SK-N-SH treated with all-trans-retinoic acid at 6 μM for 48 hours (cell line): ENCODE data around the gene M1AP.

Source experiments
- ATAC-seq: fragments of 200-7000 bp; cut with Tn5 transposase; 3 replicates; pipeline ENCODE4 v1.9.1; 2020; ENCODE audit warnings: mild to moderate bottlenecking, moderate library complexity
- ARNTL ChIP-seq: fragments of 450-650 bp; formaldehyde crosslinking; IDR thresholded peaks from 2 replicates; pipeline ENCODE4 v1.5.0; 2020; ENCODE audit warnings: low read depth, mild to moderate bottlenecking, moderate library complexity, borderline replicate concordance
- BACH2 ChIP-seq: fragments of 250-450 bp; sonication (Bioruptor Pico); IDR thresholded peaks from 2 replicates; pipeline ENCODE4 v1.9.0; 2021; ENCODE audit warnings: mild to moderate bottlenecking, borderline replicate concordance
- CREB5 ChIP-seq: fragments of 250-450 bp; sonication (Bioruptor Pico); IDR thresholded peaks from 2 replicates; pipeline ENCODE4 v1.5.1; 2020; ENCODE audit warnings: low read depth, mild to moderate bottlenecking, moderate library complexity
- CSDC2 ChIP-seq: fragments of 250-450 bp; sonication (Bioruptor Pico); IDR thresholded peaks from 2 replicates; pipeline ENCODE4 v1.5.0; 2020; ENCODE audit warnings: mild to moderate bottlenecking, moderate library complexity
- CSRNP3 ChIP-seq: fragments of 250-450 bp; sonication (Bioruptor Pico); IDR thresholded peaks from 2 replicates; pipeline ENCODE4 v1.5.1; 2021; ENCODE audit warnings: mild to moderate bottlenecking, moderate library complexity
- ESRRG ChIP-seq: fragments of 250-450 bp; sonication (Bioruptor Pico); IDR thresholded peaks from 2 replicates; pipeline ENCODE4 v1.6.1; 2021; ENCODE audit warnings: mild to moderate bottlenecking
- ISL1 ChIP-seq: fragments of 250-450 bp; sonication (Bioruptor Pico); IDR thresholded peaks from 2 replicates; pipeline ENCODE4 v2.1.2; 2022; ENCODE audit warnings: mild to moderate bottlenecking, moderate library complexity
- PATZ1 ChIP-seq: fragments of 250-450 bp; sonication (Bioruptor Pico); IDR thresholded peaks from 2 replicates; pipeline ENCODE4 v1.8.0; 2020; ENCODE audit warnings: mild to moderate bottlenecking, moderate library complexity, borderline replicate concordance
- POU6F1 ChIP-seq: fragments of 250-450 bp; sonication (Bioruptor Pico); IDR thresholded peaks from 2 replicates; pipeline ENCODE4 v1.8.0; 2021; ENCODE audit warnings: low read depth, mild to moderate bottlenecking, moderate library complexity, borderline replicate concordance
- PPARA ChIP-seq: fragments of 250-450 bp; sonication (Bioruptor Pico); IDR thresholded peaks from 2 replicates; pipeline ENCODE4 v1.5.0; 2020; ENCODE audit warnings: mild to moderate bottlenecking, borderline replicate concordance
- SNAI2 ChIP-seq: fragments of 250-450 bp; sonication (Bioruptor Pico); IDR thresholded peaks from 2 replicates; pipeline ENCODE4 v1.5.0; 2020; ENCODE audit warnings: mild to moderate bottlenecking, moderate library complexity
- TCF4 ChIP-seq: fragments of 250-450 bp; sonication (Bioruptor Pico); IDR thresholded peaks from 2 replicates; pipeline ENCODE4 v1.8.0; 2021; ENCODE audit warnings: mild to moderate bottlenecking, moderate library complexity, borderline replicate concordance
- TOX ChIP-seq: fragments of 250-450 bp; sonication (Bioruptor Pico); IDR thresholded peaks from 2 replicates; pipeline ENCODE4 v1.8.0; 2021; ENCODE audit warnings: mild to moderate bottlenecking, moderate library complexity, borderline replicate concordance
- ZC3H10 ChIP-seq: fragments of 250-450 bp; sonication (Bioruptor Pico); IDR thresholded peaks from 2 replicates; pipeline ENCODE4 v1.5.1; 2021; ENCODE audit warnings: mild to moderate bottlenecking, moderate library complexity
- ZFP30 ChIP-seq: fragments of 450-650 bp; formaldehyde crosslinking; IDR thresholded peaks from 2 replicates; pipeline ENCODE4 v1.5.0; 2022; ENCODE audit warnings: mild to moderate bottlenecking, moderate library complexity
- ZNF565 ChIP-seq: fragments of 450-650 bp; formaldehyde crosslinking; conservative IDR thresholded peaks from 2 replicates; pipeline ENCODE4 v1.5.0; 2020; ENCODE audit warnings: low read depth, mild to moderate bottlenecking, moderate library complexity
- ZNF70 ChIP-seq: fragments of 450-650 bp; formaldehyde crosslinking; IDR thresholded peaks from 2 replicates; pipeline ENCODE4 v1.5.0; 2020; ENCODE audit warnings: mild to moderate bottlenecking, moderate library complexity
- TF ChIP-seq, protein P1 (sequence below): fragments of 250-450 bp; sonication (Bioruptor Pico); IDR thresholded peaks from 2 replicates; pipeline ENCODE4 v1.5.0; 2020; ENCODE audit warnings: mild to moderate bottlenecking, moderate library complexity

The M1AP gene

GRCh38 chr2:74575320-74575719 is 72.8 kb downstream of the M1AP start (continued):
- TF ChIP-seq, protein P1, sequence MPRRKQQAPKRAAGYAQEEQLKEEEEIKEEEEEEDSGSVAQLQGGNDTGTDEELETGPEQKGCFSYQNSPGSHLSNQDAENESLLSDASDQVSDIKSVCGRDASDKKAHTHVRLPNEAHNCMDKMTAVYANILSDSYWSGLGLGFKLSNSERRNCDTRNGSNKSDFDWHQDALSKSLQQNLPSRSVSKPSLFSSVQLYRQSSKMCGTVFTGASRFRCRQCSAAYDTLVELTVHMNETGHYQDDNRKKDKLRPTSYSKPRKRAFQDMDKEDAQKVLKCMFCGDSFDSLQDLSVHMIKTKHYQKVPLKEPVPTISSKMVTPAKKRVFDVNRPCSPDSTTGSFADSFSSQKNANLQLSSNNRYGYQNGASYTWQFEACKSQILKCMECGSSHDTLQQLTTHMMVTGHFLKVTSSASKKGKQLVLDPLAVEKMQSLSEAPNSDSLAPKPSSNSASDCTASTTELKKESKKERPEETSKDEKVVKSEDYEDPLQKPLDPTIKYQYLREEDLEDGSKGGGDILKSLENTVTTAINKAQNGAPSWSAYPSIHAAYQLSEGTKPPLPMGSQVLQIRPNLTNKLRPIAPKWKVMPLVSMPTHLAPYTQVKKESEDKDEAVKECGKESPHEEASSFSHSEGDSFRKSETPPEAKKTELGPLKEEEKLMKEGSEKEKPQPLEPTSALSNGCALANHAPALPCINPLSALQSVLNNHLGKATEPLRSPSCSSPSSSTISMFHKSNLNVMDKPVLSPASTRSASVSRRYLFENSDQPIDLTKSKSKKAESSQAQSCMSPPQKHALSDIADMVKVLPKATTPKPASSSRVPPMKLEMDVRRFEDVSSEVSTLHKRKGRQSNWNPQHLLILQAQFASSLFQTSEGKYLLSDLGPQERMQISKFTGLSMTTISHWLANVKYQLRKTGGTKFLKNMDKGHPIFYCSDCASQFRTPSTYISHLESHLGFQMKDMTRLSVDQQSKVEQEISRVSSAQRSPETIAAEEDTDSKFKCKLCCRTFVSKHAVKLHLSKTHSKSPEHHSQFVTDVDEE (CRISPR knock-in tag): no peak
- TF ChIP-seq ZNF565: no peak
- no peak for TF ChIP-seq PATZ1 (CRISPR knock-in tag)
- no peak for TF ChIP-seq ISL1 (CRISPR knock-in tag)

DNA sequence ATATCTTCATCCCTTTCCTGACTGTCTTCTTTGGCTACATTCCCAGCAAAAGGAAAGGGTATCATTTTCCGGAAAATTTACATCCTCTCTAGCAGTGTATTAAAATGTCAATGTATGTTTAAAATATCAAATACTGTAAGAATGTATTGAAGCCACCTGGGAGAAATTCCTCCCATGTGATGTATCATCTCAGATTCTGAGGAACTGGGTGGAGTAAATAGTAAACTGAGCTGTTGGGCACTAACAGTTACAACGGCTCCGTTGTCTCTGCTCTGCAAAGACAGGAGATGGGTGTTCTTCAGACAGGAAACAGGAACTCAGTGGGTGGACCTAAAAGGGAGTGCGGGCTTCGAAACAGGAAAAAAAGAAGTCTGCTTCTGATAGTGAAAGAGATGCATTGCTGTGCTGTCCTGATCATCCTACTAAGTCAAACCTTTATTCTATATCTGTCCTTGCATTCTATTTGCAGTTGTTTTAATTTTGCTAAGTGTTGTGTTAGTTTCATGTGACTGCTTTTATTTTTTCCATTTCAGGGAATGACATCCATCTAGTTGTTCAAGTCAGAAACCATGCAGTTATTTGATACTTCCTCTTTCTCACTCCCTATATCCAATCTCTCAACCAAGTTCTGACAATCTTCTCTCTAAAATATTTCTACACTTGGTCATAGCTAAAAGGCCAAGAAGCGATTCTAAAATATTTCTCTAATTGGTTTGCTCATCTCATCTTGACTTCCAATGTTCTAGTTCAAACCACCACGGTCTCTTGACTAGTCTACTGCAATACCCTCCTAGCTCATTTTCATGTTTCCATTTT is 74.2 kb downstream of the M1AP start:
- ATAC-seq: peak; percentile 97
- TF ChIP-seq ESRRG (CRISPR knock-in tag): no peak
- TF ChIP-seq ZFP30: no peak
- TF ChIP-seq TOX (CRISPR knock-in tag): no peak

DNA sequence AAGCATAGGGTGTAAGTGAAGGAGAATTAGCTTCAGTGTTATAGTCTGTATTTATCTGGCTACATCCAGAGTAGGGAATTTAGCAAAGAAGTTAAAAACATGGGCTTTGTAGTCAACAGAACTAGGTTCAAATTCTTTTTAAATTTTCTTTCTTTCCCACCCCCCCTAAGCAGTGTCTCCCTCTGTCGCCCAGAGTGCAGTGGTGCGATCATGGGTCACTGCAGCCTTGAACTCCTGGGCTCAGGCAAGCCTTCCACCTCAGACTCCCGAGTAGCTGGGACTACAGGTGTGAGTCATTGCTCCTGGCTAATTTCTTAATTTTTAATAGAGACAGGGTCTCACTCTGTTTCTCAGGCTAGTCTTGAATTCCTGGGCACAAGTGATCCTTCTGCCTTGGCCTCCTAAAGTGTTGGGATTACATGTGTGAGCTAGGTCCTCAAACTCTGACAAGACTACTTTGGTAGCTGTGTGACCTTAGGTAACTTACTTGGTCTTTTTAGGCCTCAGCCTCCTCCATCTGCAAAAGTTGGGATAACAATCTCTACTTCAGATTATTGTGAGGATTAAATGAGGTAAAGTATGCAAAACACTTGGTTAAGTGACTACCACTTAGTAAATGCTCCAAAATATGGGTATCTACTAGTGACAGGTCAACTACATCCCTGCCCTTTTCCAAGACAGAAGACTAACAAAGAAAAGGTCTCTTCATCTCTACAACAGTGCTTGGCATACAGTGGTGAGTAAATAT is 75.8 kb downstream of the M1AP start:
- no peak for ATAC-seq
- TF ChIP-seq ISL1 (CRISPR knock-in tag): no peak
- TF ChIP-seq, all 23 proteins: peak for 0

- TF ChIP-seq ISL1 (CRISPR knock-in tag): no peak
- TF ChIP-seq TCF4 (CRISPR knock-in tag): no peak
- no peak for TF ChIP-seq ZNF70 (CRISPR knock-in tag)
- TF ChIP-seq ZC3H10 (CRISPR knock-in tag): no peak
- TF ChIP-seq ZFP30: no peak
- no peak for TF ChIP-seq SNAI2 (CRISPR knock-in tag)
- TF ChIP-seq BACH2 (CRISPR knock-in tag): no peak
- no peak for TF ChIP-seq ARNTL (CRISPR knock-in tag)
- TF ChIP-seq CSRNP3 (CRISPR knock-in tag): no peak
- no peak for TF ChIP-seq PPARA
- no peak for TF ChIP-seq POU6F1 (CRISPR knock-in tag)
- no peak for TF ChIP-seq CREB5
- TF ChIP-seq CSDC2 (CRISPR knock-in tag): no peak
- ATAC-seq: no peak
Measured at GRCh38 chr2:74571058-74571457, 77.1 kb downstream of the M1AP start.
